NCI-H524 treated with DMSO at 0.1 percent for 48 hours (cell line): ENCODE measurements around the gene TTYH3.

Experiments
- DNase-seq: peaks from one replicate; lab custom pipeline; 2025; lab: John Stamatoyannopoulos, UW

Gene TTYH3

DNA sequence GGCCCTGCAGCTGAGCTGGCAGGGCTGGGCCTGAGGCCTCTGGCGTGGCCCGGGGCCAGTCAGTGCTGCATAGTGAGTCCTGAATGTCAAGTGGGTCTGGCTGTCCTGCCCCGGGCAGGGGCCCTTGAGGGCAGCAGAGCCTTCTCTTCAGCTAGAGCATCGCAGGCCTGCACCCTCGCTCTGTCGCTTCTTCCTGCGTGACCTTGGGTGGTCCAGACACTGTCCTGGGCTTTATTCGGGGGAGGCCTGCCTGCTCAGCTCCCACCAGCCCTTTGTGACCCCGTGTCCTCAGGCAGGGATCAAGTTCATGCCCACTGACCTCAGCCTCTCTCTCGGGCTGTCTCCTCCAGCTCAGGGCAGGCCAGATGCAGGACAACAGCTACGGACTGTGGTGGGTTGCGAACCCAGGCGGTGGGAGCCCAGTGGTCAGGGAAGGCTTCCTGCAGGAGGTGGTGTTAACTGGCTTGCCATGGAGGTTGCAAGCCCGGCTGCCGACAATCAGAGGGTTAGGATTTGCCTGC lies 3.4 kb downstream of the TTYH3 start:
- no peak for DNase-seq

DNA sequence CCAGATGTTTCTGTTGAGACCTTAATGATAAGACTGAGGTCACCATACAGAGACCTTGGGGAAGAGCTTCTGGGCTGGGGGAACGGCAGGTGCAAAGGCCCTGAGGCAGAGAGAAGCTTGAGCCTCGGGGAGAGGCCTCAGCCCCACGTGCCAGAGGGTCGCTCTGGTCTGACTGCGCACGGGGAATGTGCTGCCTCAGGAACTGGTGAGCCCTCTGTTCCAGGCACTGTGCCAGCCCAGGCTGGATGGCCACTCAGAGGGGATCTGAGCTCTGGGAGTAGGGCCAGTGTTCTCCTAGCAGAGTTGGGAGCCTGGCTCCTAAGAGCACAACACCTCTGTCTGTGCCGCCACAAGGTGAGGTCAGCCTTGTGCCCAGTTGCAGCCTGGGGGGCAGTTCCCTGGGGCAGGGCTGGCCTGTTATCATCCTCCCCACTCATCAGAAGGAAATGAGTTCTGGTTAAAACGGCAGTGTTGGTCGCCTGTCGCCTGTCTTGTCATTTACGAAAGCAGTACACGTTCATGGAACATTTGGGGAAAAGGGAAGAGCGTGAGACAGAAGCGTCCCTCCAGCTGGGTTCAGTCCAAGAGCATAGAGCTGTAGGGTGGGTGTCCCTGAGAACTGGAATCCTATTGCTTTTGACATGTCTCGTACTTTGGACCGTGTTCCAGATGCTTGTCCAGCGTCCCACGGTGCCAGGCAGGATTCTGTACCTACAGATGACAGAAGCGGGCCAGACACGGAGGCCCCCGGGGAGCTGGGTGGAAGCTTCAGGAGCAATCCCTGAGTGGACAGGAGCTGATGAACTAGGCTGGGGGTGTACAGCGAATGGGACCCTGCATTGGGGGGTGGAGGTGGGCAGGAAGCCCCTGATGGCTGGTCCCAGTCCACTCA lies 4.3 kb downstream of the TTYH3 start:
- DNase-seq = no peak

GRCh38 chr7:2637066-2637471 lies 5.3 kb downstream of the TTYH3 start:
- DNase-seq = no peak

GRCh38 chr7:2637505-2638223 lies 5.9 kb downstream of the TTYH3 start:
- DNase-seq = no peak

DNA sequence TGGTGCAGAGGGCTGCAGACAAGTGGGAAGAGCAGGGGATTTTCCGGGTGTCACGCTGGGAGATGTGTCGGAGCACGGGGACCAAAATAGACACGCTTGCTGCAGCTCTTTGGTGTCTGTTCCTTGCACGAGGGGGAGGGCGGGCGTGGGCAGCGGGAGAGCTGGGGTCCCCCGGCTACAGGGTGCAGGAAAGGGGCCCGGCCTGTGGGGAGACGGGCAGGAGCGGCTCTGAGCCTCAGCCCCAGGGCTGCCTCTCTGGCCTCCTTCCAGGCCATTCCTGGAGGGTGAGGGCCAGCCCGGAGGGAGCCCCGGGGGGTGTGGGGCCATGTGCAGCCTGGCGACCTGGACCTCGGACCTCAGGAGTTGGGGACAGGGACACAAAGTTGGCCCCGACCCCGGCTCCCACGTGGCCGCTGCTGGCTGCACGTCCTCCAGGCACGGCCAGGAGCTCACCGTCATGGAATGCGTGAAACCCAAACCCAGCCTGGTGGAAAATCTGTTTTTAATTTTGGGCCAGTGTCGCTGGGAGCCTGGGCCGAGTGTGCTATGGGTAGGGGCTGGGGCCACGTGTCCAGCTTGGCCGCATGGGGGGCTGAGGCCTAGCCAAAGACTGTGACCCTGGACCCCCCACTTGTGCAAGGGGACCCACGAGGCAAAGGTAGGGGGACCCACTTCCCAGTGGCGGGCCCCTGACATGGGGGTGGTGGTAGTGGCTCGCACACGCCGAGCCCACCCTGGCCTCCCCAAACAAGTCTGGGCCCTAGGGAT lies 6.6 kb downstream of the TTYH3 start:
- DNase-seq = no peak

GRCh38 chr7:2639181-2639681 lies 7.4 kb downstream of the TTYH3 start:
- DNase-seq = no peak

DNA sequence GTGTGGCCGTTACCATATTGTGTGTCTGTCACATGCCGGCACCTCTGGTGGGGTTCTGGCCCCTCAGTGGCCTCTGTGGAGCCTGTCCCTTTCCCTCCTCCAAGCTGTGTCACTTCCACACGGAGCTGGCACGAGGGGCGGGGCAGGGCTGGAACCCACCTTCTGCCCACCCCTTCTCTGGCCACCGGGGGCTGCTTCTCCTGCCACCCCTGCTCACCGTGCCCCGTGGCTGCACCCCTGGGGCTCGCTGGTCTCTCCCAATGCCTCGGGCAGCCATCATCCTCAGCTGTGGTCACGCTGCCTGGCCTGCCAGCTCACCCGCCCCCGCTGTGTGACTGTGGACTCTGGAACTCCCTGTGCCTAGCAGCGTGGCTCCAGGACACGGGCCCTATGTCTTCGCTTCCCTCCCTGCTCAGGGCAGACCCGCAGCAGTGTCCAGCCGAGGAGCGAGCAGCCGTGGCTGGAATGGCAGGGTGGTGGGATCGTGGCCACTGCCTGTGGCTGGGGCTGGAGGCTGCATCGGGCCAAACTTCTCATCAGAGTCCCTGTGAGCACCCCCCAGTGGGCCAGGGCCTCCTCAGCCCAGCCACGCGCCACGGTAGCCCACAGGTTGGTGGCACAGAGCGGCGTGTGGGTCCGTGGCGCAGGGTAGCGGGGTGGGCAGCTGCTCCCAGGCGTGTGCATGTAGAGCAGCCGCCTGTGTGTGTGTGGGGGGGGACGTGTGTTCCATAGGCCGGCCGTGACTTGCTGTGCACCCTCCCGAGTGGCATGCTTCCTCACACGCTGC lies 8.1 kb downstream of the TTYH3 start:
- DNase-seq = no peak

- DNase-seq = no peak
Measured at GRCh38 chr7:2640482-2640830, 8.7 kb downstream of the TTYH3 start.

DNA sequence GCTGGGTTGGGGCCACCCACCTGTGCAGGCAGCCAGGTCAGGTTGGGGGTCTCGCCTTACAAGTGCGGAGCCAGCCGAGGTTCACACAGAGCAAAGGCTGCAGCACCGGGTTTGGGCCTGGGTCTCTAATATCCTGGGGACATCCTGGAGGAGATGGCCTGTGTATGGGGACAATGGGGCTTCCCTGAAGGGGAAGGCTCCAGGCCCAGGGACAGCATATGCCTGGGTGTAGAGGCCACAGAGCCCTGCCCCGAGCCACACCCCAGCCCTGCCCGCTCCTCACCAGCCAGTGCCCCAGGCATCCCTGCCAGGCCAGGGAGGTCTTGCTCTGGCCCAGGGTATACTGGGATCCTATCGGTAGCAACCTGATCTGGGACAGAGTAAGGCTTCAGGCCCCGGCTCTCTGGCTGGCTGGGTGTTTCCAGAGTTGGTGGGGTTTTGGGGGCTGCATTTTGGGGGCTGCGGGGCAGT lies 9.1 kb downstream of the TTYH3 start:
- DNase-seq = no peak

DNA sequence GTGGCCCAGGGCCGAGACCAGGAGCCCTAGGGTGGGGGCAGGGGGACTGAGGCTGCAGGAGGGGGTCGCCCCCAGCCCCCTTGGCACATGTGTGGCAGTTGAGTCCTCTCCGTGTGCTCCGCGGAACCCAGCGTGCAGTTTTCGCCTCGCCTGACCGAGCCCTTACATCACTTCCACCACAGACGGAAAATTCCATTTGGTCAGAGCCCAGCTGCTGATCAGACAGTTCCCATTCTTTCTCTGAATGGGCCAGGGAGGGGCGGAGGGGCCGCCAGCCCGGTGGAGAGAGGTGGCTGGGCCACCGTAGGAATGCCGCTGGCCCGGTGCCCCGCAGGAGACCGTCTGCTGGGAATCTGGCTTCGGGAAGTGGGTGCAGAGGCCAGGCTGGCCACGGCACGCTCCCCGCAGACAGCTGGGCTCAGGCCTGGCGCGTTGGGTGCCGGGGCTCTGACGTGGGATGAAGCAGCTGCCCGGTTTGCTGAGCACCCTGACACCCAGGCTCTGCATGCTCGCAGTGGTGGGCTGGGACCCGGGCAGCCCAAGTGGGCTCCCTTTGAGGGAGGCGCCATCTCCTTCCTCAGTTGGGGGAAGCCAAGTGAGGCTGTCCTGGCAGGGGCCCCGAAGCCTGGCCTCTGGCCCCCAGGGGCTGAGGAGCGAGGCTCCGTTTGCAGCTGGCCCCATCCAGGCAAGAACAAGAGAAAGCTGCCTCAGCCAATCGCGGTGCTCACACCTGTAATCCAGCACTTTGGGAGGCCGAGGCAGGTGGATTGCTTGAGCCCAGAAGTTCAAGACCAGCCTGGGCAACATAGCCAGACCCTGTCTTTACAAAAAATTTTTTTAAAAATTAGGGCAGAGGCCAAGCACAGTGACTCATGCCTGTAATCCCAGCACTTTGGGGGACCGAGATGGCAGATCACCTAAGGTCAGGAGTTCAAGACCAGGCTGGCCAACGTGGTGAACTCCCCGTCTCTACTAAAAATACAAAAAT lies 9.9 kb downstream of the TTYH3 start:
- no peak for DNase-seq

DNA sequence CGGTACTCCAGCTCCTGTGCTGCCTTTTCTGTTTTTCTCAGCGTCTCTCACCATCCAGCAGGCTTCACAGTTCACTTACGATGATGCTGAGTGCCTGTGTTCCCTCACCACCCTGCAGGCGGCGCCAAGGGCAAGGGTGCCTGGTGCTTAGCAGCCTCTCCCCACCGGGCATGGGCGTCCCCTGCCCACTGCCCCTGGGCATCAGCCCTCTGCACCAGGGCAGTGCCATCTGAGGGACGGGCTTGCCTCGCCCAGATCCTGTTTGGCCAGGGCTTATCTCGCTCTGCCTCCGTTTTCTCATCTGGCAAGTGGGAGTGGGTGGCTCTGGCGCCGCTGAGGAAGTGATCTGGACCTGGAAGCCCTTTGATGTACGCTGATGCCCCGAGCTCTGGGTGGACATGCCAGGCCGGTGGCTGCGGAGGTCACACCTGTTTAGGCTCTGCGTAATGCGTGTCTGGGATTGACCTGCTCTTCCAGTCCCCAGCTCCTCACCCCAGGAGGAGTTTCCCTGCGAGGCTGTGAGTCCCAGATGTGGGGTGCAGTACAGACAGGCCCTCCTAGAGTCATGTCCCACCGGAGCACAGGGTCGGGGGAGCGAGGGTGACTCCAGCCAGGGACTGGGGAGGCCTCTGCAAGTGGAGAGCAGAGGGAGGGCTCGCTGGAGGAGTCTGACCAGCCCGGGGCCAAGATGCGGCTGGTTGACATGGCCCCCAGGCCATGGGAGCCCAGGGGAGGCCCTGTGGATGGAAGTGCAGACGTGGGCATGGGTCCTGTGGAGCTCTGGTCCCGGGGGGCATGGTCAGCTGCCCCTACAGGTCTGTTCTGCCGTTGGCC lies 11.8 kb downstream of the TTYH3 start:
- DNase-seq = no peak

DNA sequence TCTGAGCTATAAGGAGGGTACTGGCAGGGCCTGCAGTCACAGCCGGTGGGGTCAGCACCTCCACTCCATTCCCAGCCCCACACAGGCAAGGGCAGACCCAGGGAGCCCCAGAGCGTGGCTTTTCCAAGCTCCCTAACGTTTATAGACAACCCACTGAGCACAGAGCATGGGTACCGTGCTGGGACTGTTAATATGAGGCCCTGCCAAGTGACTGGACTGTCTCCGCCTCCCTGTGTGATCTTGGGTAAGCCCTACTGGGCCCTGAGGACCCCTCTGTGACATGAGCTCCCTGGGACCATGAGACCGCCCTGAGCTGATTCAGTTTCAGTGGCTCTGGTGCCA lies 12.4 kb downstream of the TTYH3 start:
- no peak for DNase-seq

DNA sequence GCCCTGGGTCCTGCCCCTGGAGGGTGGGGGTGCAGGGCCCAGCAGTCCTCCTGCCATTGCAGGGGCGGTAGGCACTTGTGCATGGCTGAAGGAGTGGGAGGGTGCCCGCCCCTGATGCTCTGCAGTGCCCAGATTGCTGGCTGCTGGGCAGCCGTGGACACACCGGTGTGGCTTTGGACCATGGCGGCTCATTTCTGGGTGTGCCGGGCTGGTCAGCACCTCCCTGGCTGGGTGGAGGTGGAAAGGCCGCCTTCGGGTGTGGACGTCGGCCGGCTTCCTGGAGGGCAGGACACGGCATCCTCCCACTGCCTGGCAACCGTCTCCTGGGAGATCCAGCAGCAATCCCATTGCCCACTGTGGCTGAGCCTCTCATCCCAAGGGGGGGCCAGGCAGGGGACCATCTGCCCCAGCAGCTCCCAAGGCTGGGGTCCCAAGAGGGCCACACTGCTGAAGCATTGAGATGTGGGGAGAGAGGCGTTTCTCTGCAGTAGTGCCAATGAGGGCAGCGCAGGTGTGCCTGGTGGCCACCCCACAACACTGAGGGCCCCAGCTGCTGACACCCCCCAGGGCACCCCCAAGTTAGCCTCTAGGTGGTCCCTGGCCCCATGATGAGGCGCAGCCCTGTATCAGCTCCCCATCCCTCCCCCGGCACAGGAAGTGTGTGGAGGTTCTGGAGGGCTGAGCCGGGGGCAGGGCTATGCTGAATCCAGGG lies 12.9 kb downstream of the TTYH3 start:
- no peak for DNase-seq

- DNase-seq = no peak
Measured at GRCh38 chr7:2645274-2645868, 13.6 kb downstream of the TTYH3 start.

GRCh38 chr7:2646336-2646679 lies 14.5 kb downstream of the TTYH3 start:
- no peak for DNase-seq

DNA sequence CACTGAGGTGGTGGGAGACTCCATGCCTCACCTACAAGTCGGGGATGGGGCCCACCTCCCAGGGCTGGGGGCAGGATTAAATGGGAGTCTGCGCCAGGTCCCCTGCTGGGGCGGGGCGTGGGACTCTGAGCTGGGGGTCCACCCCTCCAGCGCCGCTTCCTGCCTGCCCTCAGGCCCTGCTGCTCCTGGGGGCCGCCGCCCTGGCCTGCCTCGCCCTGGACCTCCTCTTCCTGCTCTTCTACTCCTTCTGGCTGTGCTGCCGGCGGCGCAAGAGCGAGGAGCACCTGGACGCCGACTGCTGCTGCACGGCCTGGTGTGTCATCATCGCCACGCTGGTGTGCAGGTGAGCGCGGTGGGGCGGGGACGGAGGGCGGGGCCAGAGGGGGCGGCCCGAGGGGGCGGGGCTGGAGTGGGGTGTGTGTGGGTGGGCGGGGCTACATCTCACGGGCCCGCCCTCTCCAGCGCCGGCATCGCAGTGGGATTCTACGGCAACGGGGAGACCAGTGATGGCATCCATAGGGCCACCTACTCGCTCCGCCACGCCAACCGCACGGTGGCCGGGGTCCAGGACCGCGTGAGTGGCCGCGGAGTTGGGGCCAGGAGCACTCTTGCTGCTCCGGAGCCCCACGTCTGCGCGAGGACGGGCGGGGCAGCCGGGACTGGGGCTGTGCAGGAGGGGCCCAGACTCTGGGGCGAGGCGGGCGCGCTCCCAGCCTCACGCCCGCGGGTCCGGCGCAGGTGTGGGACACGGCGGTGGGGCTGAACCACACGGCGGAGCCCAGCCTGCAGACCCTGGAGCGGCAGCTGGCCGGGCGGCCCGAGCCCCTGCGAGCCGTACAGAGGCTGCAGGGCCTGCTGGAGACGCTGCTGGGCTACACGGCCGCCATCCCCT lies 15.1 kb downstream of the TTYH3 start:
- no peak for DNase-seq

DNA sequence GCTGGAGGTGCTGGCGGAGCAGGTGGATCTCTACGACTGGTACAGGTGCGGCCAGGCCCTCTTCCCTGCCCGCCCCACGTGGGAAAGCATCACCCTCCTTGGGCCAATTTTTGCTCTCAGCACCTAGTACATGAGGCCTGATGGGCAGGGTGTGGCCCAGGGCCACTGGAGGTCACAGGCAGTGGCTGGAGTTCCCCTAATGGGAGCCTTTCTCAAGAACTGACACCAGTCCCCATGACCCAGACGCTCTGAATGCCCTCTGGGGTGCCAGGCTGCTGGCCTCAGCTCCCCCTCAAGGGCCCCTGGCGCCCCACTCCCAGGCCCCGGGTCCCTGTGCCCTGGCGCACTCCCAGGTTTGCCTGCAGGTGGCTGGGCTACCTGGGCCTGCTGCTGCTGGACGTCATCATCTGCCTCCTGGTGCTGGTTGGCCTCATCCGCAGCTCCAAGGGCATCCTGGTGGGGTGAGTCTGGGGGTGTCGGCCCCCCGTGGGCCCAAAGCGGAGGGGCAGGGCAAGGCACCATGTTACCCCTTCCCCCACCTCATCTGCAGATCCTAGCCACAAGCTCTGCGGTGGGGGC lies 15.9 kb downstream of the TTYH3 start:
- no peak for DNase-seq
